ENCODE results near the gene IGF1R. TPM values are rescaled to one million over a fixed set of nuclear protein-coding genes. Genes with fewer than 3 reads are reported as not detected.
A peak's percentile ranks its signal among the peaks of the same experiment; 100 is the strongest.

Gene IGF1R
- total RNA-seq, 6 donors from 2014 or later = 31.0 to 142 (median 63.8) TPM

- 90 to 92% methylated on average over 9 to 10 of the region's 10 CpGs for WGBS, 2 donors
- no peak overlapping the region for H3K4me3 ChIP-seq
- DNase-seq = peak in 1 of 2 donors; percentile 34
Observed at GRCh38 chr15:98968576-98968975, 320.2 kb downstream of the IGF1R start.

GRCh38 chr15:98969126-98969735 is 320.9 kb downstream of the IGF1R start:
- no peak for ATAC-seq (ENCODE audit: low FRiP score in 2 of 2)
- 93 to 94% methylated on average over 10 to 29 of the region's 29 CpGs for WGBS, 2 donors
- TF ChIP-seq POLR2AphosphoS5 (IDR thresholded peaks at IDR 0.05) (no peak), EP300 (IDR thresholded peaks at IDR 0.05) (no peak), POLR2A (IDR thresholded peaks at IDR 0.05) (no peak), CTCF (IDR thresholded peaks at IDR 0.05) (no peak)

More at GRCh38 chr15:98968576-98968975, 320.2 kb downstream of the IGF1R start:
- peak in 1 of 2 donors; percentile 49 for ATAC-seq (ENCODE audit: low FRiP score in 2 of 2)
- Histone ChIP-seq H3K9me3 (no peaks in the 10 kb centered on the region), H3K27me3 (no peaks in the 10 kb centered on the region), H3K36me3 (peaks cover 0 to under 1% (median 0%) of the 10 kb centered on the region in 4 donors), H3K4me1 (no peaks in the 10 kb centered on the region), H3K27ac (no peak overlapping the region)
- TF ChIP-seq POLR2A (IDR thresholded peaks at IDR 0.05) = no peak
- no peak for TF ChIP-seq CTCF (IDR thresholded peaks at IDR 0.05)
- no peak for TF ChIP-seq POLR2AphosphoS5 (IDR thresholded peaks at IDR 0.05)
- no peak for TF ChIP-seq EP300 (IDR thresholded peaks at IDR 0.05)

GRCh38 chr15:98970799-98971198 is 322.5 kb downstream of the IGF1R start:
- WGBS, 2 donors = 88 to 94% methylated on average over 6 to 8 of the region's 8 CpGs

More at GRCh38 chr15:98969126-98969735, 320.9 kb downstream of the IGF1R start:
- Histone ChIP-seq H3K27ac (no peak overlapping the region), H3K36me3 (no peaks in the 10 kb centered on the region), H3K27me3 (no peaks in the 10 kb centered on the region), H3K4me3 (no peak overlapping the region), H3K9me3 (no peaks in the 10 kb centered on the region), H3K4me1 (no peaks in the 10 kb centered on the region)
- DNase-seq = peak in 1 of 2 donors; percentile 62

GRCh38 chr15:98976500-98976899 is 328.2 kb downstream of the IGF1R start:
- peaks cover 0 to 6% (median 0%) of the 10 kb centered on the region in 4 donors for H3K4me1 ChIP-seq
- H3K4me3 ChIP-seq = no peak overlapping the region
- H3K36me3 ChIP-seq = no peaks in the 10 kb centered on the region
- DNase-seq (no peak), ATAC-seq (ENCODE audit: low FRiP score in 2 of 2) (no peak)
- WGBS, 2 donors = 87 to 91% methylated on average over 1 of the region's 1 CpG
- no peaks in the 10 kb centered on the region for H3K9me3 ChIP-seq
- no peak for TF ChIP-seq POLR2A (IDR thresholded peaks at IDR 0.05)
- no peak for TF ChIP-seq POLR2AphosphoS5 (IDR thresholded peaks at IDR 0.05)
- no peak for TF ChIP-seq CTCF (IDR thresholded peaks at IDR 0.05)
- TF ChIP-seq EP300 (IDR thresholded peaks at IDR 0.05) = no peak
- no peak overlapping the region for H3K27ac ChIP-seq
- H3K27me3 ChIP-seq = no peaks in the 10 kb centered on the region

More at GRCh38 chr15:98970799-98971198, 322.5 kb downstream of the IGF1R start:
- no peaks in the 10 kb centered on the region for H3K36me3 ChIP-seq
- H3K27me3 ChIP-seq = no peaks in the 10 kb centered on the region
- H3K27ac ChIP-seq = no peak overlapping the region
- DNase-seq (no peak), ATAC-seq (ENCODE audit: low FRiP score in 2 of 2) (no peak)
- no peak overlapping the region for H3K4me3 ChIP-seq
- no peaks in the 10 kb centered on the region for H3K4me1 ChIP-seq
- no peaks in the 10 kb centered on the region for H3K9me3 ChIP-seq
- TF ChIP-seq EP300 (IDR thresholded peaks at IDR 0.05) (no peak), CTCF (IDR thresholded peaks at IDR 0.05) (no peak), POLR2AphosphoS5 (IDR thresholded peaks at IDR 0.05) (no peak), POLR2A (IDR thresholded peaks at IDR 0.05) (no peak)

- TF ChIP-seq EP300 (IDR thresholded peaks at IDR 0.05) = no peak
- no peak for TF ChIP-seq POLR2AphosphoS5 (IDR thresholded peaks at IDR 0.05)
- no peak for TF ChIP-seq CTCF (IDR thresholded peaks at IDR 0.05)
Observed at GRCh38 chr15:98977441-98977840, 329.1 kb downstream of the IGF1R start.

More at GRCh38 chr15:98977441-98977840, 329.1 kb downstream of the IGF1R start:
- no peak for ATAC-seq (ENCODE audit: low FRiP score in 2 of 2)
- Histone ChIP-seq H3K27me3 (no peaks in the 10 kb centered on the region), H3K9me3 (no peaks in the 10 kb centered on the region), H3K4me3 (no peak overlapping the region), H3K36me3 (no peaks in the 10 kb centered on the region), H3K27ac (no peak overlapping the region), H3K4me1 (peaks cover 0 to 6% (median 0%) of the 10 kb centered on the region in 4 donors)
- no peak for DNase-seq
- 93 to 95% methylated on average over 3 of the region's 3 CpGs for WGBS, 2 donors
